Eye (tissue), 1 donor: ENCODE results near the gene IFITM2.
"Not testable (repeated sequence)": the region's sequence is repeated elsewhere in the genome, so short reads cannot be mapped to it uniquely, and the experiment has no call there.

Source experiments
- DNase-seq: peaks from one replicate; pipeline ENCODE4 v3.0.0-alpha.2; 2015

Gene IFITM2

GRCh38 chr11:327581-327923 lies 19.9 kb downstream of the IFITM2 start:
- no peak for DNase-seq

DNA sequence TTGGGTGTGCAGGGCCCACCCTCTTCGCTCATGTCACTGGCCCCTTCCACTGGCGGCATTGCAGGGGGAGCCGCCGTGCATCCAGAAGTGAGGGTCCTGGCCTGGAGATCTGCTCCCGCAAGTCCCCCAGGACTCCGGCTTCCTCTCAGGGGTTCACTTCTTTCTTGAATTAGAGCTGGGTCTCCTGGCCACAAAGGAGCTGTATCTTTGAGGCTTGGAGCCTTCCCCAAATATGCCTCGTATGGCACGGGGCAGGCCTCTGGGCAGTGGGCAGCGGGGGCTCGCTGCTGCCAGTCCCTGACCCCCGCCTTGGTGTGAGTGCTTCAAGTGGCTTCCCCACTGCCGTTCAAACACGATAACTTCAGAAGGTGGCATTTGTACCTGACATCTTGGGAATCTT lies 20.4 kb downstream of the IFITM2 start:
- no peak for DNase-seq

- not testable (repeated sequence) for DNase-seq
These were observed 21.0 kb downstream of the IFITM2 start for GRCh38 chr11:328516-329100.

DNA sequence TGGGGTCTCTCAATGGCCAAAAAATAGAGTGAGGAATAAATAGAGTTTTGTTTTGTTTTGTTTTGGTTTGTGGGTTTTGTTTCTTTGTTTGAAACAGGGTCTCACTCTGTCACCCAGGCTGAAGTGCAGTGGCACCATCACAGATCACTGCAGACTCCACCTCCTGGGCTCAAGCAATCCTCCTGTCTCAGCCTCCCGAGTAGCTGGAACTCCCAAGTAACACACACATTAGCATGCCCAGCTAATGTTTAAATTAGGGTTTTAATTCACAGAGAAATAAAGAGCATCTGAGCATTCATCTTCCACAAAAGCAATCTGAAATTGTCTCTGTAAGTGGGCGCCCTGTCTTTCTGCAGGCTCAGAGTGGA lies 22.3 kb downstream of the IFITM2 start:
- no peak for DNase-seq

GRCh38 chr11:330307-330693 lies 22.7 kb downstream of the IFITM2 start:
- DNase-seq = no peak

DNA sequence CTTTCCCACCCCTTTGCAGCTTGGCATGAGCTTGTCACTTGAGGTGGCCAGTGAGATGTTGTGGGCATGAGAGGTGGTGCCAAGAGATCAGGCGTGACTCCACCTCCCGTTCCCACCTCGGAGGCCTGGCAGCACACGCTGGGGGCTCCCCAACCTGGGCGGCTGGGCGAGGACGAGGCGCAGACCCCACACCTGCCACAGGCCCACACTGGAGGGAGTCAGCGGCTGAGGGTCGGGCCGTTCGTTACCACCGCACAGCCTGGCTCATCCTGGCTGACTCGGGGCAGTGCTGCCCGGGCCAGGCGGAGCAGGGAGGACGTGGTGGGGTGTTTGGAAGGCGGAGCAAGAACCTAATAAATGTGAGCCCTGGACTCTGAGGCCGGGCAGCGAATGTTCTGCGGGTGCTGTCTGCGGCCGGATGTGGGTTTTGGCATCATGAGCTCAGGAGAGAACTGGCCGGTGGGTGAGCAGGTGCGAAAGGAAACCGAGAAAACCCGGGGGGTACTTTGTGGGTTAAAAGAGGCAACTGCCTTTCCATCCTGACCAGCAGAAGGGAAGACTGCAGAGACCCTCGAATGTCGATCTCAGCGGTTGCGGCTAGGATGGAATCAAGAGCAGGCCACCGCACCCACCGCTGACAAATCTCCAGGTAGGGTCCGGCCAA lies 23.2 kb downstream of the IFITM2 start:
- no peak for DNase-seq

DNA sequence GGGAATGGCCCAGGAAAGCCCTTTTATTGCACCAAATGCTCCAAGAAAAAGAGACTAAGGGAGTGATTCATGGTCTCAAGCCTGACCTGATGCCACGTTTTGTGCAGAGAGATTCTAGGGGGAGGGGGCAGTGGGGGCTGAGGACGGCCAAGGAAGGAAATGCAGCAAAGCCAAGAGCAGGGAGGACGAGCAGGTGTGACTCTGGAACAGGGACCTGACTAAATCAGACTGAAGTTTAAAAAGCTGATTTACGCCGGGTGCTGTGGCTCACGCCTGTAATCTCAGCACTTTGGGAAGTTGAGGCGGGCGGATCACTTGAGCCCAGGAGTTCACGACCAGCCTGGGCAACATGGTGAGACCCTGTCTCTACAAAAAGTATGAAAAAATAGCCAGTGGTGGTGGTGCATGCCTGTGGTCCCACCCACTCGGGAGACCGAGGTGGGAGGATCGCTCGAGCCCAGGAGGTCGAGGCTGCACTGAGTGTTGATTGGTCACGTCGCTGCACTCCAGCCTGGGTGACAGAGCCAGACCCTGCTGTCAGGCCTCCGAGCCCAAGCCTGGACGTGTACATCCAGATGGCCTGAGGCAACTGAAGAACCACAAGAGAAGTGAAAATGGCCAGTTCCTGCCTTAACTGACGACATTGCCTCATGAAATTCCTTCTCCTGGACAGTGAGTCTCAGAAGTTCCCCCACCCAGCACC lies 23.9 kb downstream of the IFITM2 start:
- no peak for DNase-seq

DNA sequence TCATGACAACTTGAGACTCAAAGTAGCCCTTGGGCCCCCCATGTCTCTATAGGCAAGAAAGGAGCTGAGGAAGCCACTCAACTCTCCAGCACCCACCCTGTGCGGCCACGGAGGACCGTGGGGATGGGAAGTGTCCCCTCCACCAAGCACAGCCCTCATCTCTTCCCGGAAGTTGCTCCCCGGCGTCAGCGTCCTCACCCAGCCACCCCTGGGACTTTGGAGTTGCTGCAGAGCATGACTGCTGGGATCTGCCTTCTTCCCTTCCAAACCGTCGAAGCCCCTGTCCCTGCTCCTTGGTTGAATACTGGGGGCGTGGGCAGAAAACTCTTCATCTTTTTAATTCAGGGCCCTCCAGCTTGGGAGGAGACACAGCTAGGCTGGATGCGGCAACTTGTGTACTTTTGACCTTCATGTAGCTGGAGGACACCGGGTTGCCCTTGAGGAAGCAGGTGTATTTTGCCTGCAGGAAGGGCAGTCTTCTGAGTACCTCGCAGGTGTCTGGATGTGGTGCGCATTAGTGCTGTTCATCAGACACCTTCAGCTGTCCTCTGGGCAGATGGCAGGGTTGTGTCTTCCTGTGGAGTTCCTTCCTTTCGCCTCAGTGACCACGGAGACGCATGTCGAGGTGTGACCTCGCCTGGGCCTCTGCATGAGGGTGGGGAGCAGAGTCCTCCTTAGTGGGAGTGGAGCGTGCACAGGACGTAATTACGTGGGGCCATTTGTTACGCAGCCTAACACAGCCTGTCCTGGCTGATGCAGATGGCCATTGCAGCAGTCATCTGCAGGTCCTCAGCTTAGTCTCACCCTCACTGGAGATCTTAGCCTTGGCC lies 25.2 kb downstream of the IFITM2 start:
- no peak for DNase-seq

GRCh38 chr11:333616-334263 lies 26.1 kb downstream of the IFITM2 start:
- DNase-seq = not testable (repeated sequence)

GRCh38 chr11:334264-334994 lies 26.8 kb downstream of the IFITM2 start:
- DNase-seq = peak; percentile 78

DNA sequence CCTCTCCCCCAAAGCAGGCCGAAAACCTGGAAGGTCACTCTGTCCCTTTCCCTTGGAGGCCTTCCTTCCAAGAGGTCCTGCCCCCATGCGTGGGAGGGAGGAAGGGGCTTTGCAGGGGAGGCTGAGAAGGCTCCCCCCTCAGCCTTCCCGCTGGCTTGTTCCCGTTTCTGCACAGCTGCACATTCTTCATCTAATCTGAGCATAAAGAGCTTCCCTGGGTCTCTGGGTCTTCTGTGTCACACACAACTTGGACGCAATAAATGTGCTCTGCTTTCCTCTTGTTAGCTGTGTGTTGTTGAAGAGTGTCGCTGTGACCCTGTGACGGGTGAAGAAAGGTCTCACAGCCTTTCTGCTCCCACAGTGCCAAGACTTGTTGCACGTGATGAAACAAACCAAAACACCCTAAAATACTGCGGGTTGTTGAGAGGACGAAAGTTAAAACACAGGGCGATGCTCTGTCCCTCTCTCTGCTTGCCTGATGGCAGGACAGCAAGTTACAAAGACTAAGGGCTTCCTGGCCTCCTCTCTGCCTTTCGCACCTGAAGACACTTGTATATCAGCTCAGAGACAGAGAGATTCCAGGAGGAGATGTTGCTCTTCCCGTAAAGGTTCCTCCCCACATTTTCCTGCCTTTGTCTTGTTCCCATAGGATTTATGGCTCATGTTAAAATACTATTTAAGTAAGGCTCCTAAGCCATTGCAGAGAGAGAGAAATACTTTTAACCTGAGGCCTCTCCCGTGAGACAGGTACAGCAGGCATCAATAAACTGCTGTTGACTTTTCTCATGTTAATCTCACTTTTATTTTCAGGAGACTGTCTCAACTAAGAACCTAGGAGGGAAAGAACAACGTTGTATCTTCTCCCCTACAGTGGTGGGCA lies 28.4 kb downstream of the IFITM2 start:
- DNase-seq = peak; percentile 91

DNA sequence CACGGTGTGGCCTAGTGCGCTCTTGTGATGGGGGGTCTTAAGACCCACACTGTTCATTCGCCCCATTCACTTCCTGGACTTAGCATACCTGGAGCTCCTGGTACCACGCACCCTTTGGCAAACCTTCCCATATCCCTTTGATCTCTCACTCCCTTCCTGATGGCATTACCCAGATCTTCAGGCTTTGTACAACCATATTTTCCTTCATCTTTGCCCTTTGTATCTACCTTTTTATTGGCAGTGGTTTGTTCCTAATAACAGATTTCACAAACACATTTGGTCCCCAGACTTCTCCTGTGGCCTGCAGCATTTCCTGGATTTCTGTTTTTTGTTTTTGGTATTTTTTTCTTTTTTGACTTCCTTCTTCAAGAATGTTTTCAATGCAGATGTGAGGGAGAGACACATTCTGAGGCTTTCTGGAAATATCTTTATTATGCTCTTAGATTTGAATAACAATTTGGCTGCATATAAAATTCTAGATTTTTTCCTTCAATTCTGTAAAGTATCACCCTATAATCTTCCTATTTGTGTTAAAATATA lies 29.1 kb downstream of the IFITM2 start:
- DNase-seq = peak; percentile 33

- DNase-seq = no peak
These were observed 30.1 kb downstream of the IFITM2 start for GRCh38 chr11:337711-338110.

GRCh38 chr11:339963-340362 lies 32.3 kb downstream of the IFITM2 start:
- DNase-seq = no peak

GRCh38 chr11:340539-341512 lies 33.2 kb downstream of the IFITM2 start:
- DNase-seq = no peak

- no peak for DNase-seq
These were observed 34.7 kb downstream of the IFITM2 start for GRCh38 chr11:342328-342727.

DNA sequence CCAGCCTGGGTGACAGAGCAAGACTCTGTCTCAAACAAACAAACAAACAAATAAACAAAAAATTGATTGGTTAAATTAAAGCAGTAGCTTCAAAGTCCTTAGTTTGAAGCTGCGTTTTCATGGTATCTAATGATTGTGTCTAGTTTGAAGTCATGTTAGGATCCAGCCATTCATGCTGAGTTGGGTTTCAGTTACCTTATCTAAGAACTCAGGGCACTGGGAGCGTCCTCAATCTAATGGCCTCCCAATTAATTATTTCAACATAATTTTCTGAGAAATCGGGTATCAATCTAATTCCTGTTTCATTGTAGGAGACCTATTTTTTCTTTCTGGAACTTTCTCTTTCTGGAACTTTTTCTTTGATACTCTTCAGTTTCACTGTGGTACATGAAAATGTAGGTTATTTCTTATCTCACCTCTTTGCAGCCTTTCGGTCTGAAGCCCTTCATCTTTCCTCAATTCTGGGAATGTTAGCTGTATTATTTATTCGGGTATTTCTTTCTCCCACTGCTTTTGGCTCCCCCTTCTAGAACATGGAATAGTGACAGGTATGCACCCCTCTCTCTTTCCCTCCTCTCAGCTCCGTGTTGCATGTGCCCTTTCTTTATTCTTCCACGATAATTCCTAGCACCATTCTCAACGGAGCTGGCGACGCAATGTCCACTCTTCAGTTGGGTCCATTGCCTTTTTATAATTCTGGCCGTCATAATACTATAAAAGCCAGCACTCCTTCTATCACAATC lies 37.4 kb downstream of the IFITM2 start:
- DNase-seq = no peak

DNA sequence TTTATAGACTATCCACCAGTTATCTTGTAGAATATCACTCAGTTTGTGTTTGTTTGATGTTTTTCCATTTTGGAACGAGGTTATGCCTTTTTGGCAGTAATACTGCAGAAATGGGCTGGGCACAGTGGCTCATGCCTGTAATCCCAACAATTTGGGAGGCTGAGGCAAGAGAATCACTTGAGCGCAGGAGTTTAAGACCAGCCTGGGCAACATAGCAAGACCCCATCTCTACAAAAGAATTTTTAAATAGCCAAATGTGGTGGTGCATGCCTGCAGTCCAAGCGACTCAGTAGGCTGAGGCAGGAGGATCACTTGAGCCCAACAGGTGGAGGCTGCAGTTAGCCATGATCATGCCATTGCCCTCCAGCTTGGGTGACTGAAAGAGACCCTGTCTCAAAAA lies 38.9 kb downstream of the IFITM2 start:
- DNase-seq = no peak
